ENCODE data around the gene SLC17A5.

- TF ChIP-seq RXRA (IDR thresholded peaks at IDR 0.05) (no peak), CTCF (IDR thresholded peaks at IDR 0.05; ENCODE audit: low read depth, low read length, missing input control) (no peak), JUND (IDR thresholded peaks at IDR 0.05) (no peak), ATF3 (IDR thresholded peaks at IDR 0.05) (no peak), TAF1 (conservative IDR thresholded peaks at IDR 0.05) (no peak), SP1 (IDR thresholded peaks at IDR 0.05) (no peak), REST (IDR thresholded peaks at IDR 0.05) (no peak)
Observed at GRCh38 chr6:73604020-73604419, 49.8 kb downstream of the SLC17A5 start.
